ENCODE data around the gene CDC123. TPM values are rescaled to one million over a fixed set of nuclear protein-coding genes. Genes with fewer than 3 reads are reported as not detected.

CDC123 gene
- total and polyA plus RNA-seq, 2 experiments from 2014 or later = 158 to 179 TPM

- 0 out of 2 replicates have a peak, but pooled peaks cover 2% of the 10 kb centered on the region for H3F3A ChIP-seq (replicated peaks; ENCODE audit: low read depth)
- peaks cover 53% of the 10 kb centered on the region for H3K36me3 ChIP-seq (ENCODE audit: insufficient read depth)
- Mint-ChIP-seq H3K4me3 (no peak overlapping the region), H3K27ac (no peak overlapping the region), H3K4me1 (peaks cover 21% of the 10 kb centered on the region), H3K27me3 (ENCODE audit: insufficient read depth, low read depth, poor library complexity) (peaks cover 2% of the 10 kb centered on the region), H3K9me3 (no peaks in the 10 kb centered on the region), H3K36me3 (ENCODE audit: low read depth) (peaks cover 57% of the 10 kb centered on the region)
- no peak for TF ChIP-seq NANOG (IDR thresholded peaks at IDR 0.05; ENCODE audit: borderline replicate concordance)
- TF ChIP-seq ETS1 (IDR thresholded peaks at IDR 0.05) = no peak
- no peak for TF ChIP-seq EZH2phosphoT487 (IDR thresholded peaks at IDR 0.05; ENCODE audit: unreplicated experiment)
- TF ChIP-seq STAT1 (IDR thresholded peaks at IDR 0.05; ENCODE audit: unreplicated experiment) = no peak
- TF ChIP-seq, protein P1, sequence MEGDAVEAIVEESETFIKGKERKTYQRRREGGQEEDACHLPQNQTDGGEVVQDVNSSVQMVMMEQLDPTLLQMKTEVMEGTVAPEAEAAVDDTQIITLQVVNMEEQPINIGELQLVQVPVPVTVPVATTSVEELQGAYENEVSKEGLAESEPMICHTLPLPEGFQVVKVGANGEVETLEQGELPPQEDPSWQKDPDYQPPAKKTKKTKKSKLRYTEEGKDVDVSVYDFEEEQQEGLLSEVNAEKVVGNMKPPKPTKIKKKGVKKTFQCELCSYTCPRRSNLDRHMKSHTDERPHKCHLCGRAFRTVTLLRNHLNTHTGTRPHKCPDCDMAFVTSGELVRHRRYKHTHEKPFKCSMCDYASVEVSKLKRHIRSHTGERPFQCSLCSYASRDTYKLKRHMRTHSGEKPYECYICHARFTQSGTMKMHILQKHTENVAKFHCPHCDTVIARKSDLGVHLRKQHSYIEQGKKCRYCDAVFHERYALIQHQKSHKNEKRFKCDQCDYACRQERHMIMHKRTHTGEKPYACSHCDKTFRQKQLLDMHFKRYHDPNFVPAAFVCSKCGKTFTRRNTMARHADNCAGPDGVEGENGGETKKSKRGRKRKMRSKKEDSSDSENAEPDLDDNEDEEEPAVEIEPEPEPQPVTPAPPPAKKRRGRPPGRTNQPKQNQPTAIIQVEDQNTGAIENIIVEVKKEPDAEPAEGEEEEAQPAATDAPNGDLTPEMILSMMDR (conservative IDR thresholded peaks at IDR 0.05; ENCODE audit: low read depth in 2 of 2) = no peak
- no peak for TF ChIP-seq ZNF331 (CRISPR knock-in tag; IDR thresholded peaks at IDR 0.05; ENCODE audit: low read depth)
- TF ChIP-seq EZH2 (IDR thresholded peaks at IDR 0.05; ENCODE audit: low read depth, unreplicated experiment) = no peak
- no peak for TF ChIP-seq POLR2AphosphoS5 (IDR thresholded peaks at IDR 0.05; ENCODE audit: low read depth)
- TF ChIP-seq, protein P2, sequence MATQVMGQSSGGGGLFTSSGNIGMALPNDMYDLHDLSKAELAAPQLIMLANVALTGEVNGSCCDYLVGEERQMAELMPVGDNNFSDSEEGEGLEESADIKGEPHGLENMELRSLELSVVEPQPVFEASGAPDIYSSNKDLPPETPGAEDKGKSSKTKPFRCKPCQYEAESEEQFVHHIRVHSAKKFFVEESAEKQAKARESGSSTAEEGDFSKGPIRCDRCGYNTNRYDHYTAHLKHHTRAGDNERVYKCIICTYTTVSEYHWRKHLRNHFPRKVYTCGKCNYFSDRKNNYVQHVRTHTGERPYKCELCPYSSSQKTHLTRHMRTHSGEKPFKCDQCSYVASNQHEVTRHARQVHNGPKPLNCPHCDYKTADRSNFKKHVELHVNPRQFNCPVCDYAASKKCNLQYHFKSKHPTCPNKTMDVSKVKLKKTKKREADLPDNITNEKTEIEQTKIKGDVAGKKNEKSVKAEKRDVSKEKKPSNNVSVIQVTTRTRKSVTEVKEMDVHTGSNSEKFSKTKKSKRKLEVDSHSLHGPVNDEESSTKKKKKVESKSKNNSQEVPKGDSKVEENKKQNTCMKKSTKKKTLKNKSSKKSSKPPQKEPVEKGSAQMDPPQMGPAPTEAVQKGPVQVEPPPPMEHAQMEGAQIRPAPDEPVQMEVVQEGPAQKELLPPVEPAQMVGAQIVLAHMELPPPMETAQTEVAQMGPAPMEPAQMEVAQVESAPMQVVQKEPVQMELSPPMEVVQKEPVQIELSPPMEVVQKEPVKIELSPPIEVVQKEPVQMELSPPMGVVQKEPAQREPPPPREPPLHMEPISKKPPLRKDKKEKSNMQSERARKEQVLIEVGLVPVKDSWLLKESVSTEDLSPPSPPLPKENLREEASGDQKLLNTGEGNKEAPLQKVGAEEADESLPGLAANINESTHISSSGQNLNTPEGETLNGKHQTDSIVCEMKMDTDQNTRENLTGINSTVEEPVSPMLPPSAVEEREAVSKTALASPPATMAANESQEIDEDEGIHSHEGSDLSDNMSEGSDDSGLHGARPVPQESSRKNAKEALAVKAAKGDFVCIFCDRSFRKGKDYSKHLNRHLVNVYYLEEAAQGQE (IDR thresholded peaks at IDR 0.05; ENCODE audit: unreplicated experiment) = no peak
- TF ChIP-seq ZNF462 (CRISPR knock-in tag; IDR thresholded peaks at IDR 0.05) = no peak
- no peak for TF ChIP-seq CREB1 (CRISPR knock-in tag; IDR thresholded peaks at IDR 0.05; ENCODE audit: low read depth)
- no peak for TF ChIP-seq ZNF114 (CRISPR knock-in tag; IDR thresholded peaks at IDR 0.05)
- TF ChIP-seq JUNB (IDR thresholded peaks at IDR 0.05; ENCODE audit: unreplicated experiment) = no peak
- H3K79me2 ChIP-seq (replicated peaks; ENCODE audit: insufficient read depth) = no peaks in the 10 kb centered on the region
- no peak overlapping the region for H2AFZ ChIP-seq
- no peaks in the 10 kb centered on the region for H3K9me2 ChIP-seq (ENCODE audit: insufficient read depth)
- H3K4me1 ChIP-seq (ENCODE audit: insufficient read depth) = peaks cover 17% of the 10 kb centered on the region
- no peak for ATAC-seq
- no peak for DNase-seq (ENCODE audit: low spot score)
- H3K27me3 ChIP-seq (ENCODE audit: insufficient read depth) = no peaks in the 10 kb centered on the region
- H3K27ac ChIP-seq (ENCODE audit: low read depth) = no peak overlapping the region
- no peak overlapping the region for H3K4me3 ChIP-seq
- H3K4me2 ChIP-seq = no peak overlapping the region
- H4K20me1 ChIP-seq (replicated peaks; ENCODE audit: insufficient read depth) = peaks cover 3% of the 10 kb centered on the region; the same call in 1 of the 2 replicates
Observed at GRCh38 chr10:12177642-12178041, 18.3 kb upstream of the CDC123 start.

Measured in GM23338 (cell line).